ENCODE data around the gene NACA. TPM values are rescaled to one million over a fixed set of nuclear protein-coding genes. Genes with fewer than 3 reads are reported as not detected.

NACA gene
- total RNA-seq, 2 experiments from 2014 or later = 878 to 882 TPM

DNA sequence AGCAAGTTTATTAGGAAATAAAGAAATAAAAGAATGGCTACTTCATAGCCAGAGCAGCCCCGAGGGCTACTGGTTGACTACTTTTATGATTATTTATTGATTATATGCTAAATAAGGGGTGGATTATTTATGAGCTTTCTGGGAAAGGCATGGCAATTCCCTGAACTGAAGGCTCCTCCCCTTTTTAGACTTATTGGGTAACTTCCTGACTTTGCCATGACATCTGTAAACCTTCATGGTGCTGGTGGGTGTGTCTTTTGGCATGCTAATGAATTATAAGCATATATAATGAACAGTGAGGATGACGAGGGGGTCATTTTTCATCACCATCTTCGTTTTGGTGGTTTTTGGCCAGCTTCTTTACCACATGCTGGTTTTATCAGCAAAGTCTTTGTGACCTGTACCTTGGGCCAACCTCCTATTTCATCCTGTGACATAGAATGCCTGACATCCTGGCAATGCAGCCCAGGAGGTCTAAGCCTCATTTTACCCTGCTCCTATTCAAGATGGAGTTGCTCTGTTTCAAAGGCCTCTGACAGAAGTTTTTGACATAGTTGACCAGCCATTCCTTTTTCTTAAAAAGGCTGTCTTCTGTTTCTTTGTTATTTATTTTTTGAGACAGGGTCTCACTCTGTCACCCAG, 26.0 kb downstream of the NACA start:
- ATAC-seq (ENCODE audit: low read depth) = no peak
- DNase-seq = peak; percentile 3
- Mint-ChIP-seq H3K27ac (peak overlapping the region; percentile 15), H3K36me3 (no peaks in the 10 kb centered on the region), H3K4me1 (peaks cover 12% of the 10 kb centered on the region), H3K27me3 (peaks cover 4% of the 10 kb centered on the region), H3K9me3 (no peaks in the 10 kb centered on the region), H3K4me3 (no peak overlapping the region)
- POLR2A ChIA-PET = interaction anchor here (0.7 to 1.8 kb wide), 3 partner anchors 11 to 71 kb away, joined by 3 to 8 read pairs (median 6); partner anchors contain the start of gene PTGES3

DNA sequence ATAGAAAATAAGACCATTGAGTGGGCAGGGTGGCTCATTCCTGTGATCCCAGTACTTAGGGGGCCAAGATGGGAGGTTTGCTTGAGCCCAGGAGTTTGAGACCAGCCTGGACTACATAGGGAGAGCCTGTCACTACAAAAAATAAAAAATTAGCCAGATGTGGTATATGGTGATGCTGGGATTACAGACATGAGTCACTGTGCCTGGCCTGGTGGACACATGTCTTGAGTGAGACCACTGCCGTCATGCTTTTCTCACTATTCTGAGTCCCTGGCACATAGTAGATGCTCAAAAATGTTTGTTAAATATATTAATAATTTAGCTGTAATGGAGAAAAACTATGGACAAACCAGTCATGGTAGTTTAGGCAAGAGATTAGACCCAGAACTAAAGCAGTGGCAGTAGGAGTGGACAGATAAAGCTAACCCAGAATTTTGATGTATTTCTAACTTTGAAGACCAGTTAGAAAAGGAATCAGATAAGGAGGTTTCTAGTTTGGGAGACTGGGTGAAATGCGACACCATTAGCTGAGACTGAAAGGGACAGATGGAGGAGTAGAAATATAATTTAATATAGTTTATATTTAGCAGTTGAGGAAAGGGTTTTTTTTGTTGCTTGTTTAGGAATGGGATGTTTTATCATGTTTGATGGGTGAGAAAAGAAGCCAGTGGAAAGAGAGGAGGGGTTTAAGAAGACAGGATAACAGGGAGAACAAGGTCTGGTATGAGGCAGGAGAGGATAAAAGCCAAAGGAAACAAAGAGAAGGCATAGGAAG, 29.6 kb downstream of the NACA start:
- Mint-ChIP-seq H3K36me3 (no peaks in the 10 kb centered on the region), H3K27ac (no peak overlapping the region), H3K4me3 (no peak overlapping the region), H3K4me1 (peaks cover 8% of the 10 kb centered on the region), H3K27me3 (peaks cover 2% of the 10 kb centered on the region), H3K9me3 (no peaks in the 10 kb centered on the region)
- ATAC-seq (ENCODE audit: low read depth) (no peak), DNase-seq (no peak)
- POLR2A ChIA-PET = no interaction called here

DNA sequence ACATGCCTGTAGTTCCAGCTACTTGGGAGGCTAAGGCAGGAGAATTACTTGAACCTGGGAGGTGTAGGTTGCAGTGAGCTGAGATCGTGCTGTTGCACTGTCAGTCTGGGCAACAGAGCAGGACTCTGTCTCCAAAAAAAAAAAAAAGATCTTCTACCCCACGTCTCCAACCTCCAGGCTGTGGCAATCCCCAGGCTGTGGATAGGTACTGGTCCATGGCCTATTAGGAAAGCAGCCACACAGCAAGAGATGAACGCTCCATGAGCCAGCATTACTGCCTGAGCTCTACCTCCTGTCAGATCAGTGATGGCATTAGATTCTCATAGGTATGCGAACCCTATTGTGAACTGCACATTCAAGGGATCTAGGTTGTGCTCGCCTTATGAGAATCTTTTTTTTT, 30.9 kb downstream of the NACA start:
- Mint-ChIP-seq H3K27me3 (peaks cover 2% of the 10 kb centered on the region), H3K36me3 (no peaks in the 10 kb centered on the region), H3K9me3 (no peaks in the 10 kb centered on the region), H3K4me3 (no peak overlapping the region), H3K4me1 (peaks cover 5% of the 10 kb centered on the region), H3K27ac (no peak overlapping the region)
- ATAC-seq (ENCODE audit: low read depth) (no peak), DNase-seq (peak; percentile 15)
- POLR2A ChIA-PET = no interaction called here

DNA sequence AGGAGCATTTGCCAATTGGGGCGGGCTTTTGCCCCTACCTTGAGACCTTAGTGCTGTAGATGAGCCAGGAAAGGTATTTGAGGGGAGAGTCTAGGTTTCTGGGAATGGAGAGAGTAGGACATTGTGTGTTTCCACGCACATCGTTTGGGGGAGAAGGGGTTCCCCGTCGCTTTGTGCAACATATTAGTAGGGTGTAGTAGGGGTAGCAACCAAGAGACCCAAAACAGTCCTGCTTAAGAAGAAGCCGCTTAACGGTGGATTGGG, 36.3 kb downstream of the NACA start:
- Mint-ChIP-seq H3K4me1 (peaks cover 23% of the 10 kb centered on the region), H3K36me3 (peaks cover 21% of the 10 kb centered on the region), H3K4me3 (peak overlapping the region; percentile 100), H3K27me3 (no peaks in the 10 kb centered on the region), H3K27ac (peak overlapping the region; percentile 98), H3K9me3 (no peaks in the 10 kb centered on the region)
- DNase-seq = no peak
- ATAC-seq (ENCODE audit: low read depth) = no peak
- POLR2A ChIA-PET = interaction anchor here (0.6 to 7.7 kb wide), 17 partner anchors 10 to 612 kb away, joined by 3 to 105 read pairs (median 8); partner anchors contain the start of genes ATP5F1B, BAZ2A, NACA and NEMP1

DNA sequence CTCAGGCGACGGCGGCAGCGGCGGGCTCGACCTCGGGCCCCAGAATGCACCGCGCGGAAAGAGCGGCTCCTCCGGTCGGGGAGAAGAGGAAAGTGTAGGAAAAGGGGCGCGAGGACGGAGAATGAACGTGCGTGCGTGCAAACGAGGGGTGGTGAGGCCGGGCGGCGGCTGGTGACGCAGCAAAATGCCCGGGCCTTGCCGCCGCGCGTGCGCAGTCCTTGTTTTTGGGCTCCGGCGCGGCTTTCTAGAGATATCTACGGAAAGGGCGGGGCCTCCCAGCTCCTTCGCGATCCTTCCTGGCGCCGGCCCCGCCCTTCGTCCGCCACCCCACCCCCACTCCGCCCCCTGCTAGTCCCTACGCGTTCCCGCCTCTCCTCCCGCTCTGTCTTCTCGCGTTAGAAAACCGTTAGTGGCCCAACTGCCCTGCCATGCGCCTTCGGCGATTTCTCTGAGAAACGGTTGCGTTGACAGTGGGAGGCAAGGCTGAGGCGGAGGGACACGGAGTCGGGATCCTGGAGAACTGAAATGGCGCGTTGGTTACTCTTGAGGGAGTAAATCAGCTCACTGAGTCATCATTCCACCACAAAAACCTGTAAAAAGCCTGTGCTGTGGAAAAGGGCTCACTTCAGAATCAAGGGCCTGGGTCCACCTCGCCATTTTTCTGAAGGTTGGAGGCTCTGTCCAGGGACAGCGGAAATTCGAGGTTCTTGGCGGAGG, 36.8 kb downstream of the NACA start, which contains the start of gene PTGES3:
TSS of gene PTGES3 (minus strand) at position 156 of the 717 bp plus-strand sequence. CDS start 285 bp downstream, outside the sequence.
- peaks cover 21% of the 10 kb centered on the region for H3K36me3 Mint-ChIP-seq
- POLR2A ChIA-PET = interaction anchor here (0.6 to 7.7 kb wide), 21 partner anchors 10 to 789 kb away, joined by 3 to 105 read pairs (median 5); partner anchors contain the start of genes ATP5F1B, BAZ2A, NACA and NEMP1
- no peaks in the 10 kb centered on the region for H3K27me3 Mint-ChIP-seq
- peak within 1 kb of the TSS; percentile 100 for H3K4me3 Mint-ChIP-seq
- no peaks in the 10 kb centered on the region for H3K9me3 Mint-ChIP-seq
- peak within 1 kb of the TSS; percentile 98 for H3K27ac Mint-ChIP-seq
- ATAC-seq (ENCODE audit: low read depth) (peak; percentile 75), DNase-seq (peak; percentile 99)
- H3K4me1 Mint-ChIP-seq = peaks cover 23% of the 10 kb centered on the region

DNA sequence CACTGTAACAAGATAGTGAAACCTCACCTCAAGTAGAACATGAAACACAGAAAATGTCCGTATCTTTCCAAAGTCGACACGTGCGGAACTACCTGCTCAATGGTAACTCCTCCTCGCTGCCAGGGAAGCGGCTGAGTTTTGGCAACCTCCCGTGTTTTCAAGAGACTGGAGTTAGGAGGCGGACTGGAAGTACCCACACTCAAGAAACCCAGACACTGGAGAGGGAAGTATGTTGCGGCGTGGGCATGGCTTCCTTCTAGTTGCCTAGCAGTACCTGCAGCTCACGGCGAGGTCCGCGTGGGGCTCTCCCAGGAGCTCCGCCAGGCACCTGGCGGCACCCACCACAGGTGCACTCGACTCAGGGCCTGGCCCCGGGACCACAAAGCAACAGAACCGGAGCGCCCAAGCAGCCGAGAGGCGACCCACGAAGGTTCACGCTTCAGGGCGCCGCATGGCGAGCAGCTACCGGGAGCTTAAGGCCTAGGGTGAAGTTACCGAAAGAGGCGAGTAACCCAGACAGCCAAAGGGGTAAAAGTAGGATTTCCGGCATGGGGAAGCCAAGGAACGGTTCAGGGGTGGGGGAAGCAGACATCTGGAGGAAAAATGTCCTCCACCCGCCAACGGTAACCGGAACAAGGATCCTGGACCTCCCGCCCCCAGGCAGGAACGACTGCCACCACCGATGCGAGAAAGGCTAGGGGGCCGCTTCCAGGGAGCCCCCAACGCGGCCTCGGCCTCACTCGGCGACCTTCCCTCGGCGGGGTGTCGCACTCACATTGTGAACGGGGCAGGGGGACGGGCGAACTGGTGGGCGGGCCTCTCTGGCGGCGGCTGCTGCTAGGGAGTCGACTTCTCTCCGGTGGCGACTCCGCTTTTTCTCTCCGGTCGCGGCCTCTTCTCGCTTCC, 37.6 kb downstream of the NACA start:
- Mint-ChIP-seq H3K4me1 (peaks cover 25% of the 10 kb centered on the region), H3K9me3 (no peaks in the 10 kb centered on the region), H3K27ac (peak overlapping the region; percentile 98), H3K27me3 (no peaks in the 10 kb centered on the region), H3K4me3 (peak overlapping the region; percentile 100), H3K36me3 (peaks cover 26% of the 10 kb centered on the region)
- DNase-seq (peak; percentile 69), ATAC-seq (ENCODE audit: low read depth) (peak; percentile 37)
- POLR2A ChIA-PET = interaction anchor here (0.6 to 7.7 kb wide), 22 partner anchors 9 to 958 kb away, joined by 3 to 105 read pairs (median 4); partner anchors contain the start of genes ATP5F1B, BAZ2A, CD63 and NACA

DNA sequence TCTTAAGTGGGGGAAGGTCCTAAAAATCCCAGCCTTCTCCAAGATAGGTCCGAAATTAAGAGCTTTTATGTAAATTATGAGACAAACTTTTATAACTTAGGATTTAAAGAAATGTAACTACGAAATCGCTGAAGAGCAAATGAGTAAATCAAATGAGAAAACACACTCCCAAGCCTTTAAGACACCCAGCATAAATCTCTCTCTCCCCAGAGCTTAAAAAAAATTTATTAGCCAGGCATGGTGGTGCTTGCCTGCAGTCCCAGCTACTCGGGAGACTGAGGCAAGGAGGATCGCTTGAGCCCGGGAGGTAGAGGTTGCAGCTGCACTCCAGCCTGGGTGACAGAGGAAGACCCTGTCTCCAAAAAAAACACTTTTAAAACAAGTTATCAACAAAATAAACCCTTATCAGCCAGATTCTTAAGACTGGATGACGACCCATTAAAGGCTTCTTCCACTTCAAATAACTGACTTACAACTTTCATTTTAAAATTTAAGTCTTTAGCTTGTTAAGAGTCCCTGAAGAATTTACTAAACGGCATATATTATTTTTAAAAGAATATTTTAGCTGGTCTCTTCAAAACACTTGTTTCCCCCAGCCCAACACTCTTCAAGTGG, 40.2 kb downstream of the NACA start:
- H3K27ac Mint-ChIP-seq = peak overlapping the region; percentile 84
- peaks cover 35% of the 10 kb centered on the region for H3K36me3 Mint-ChIP-seq
- H3K27me3 Mint-ChIP-seq = no peaks in the 10 kb centered on the region
- DNase-seq (peak; percentile 39), ATAC-seq (ENCODE audit: low read depth) (no peak)
- H3K4me3 Mint-ChIP-seq = peak overlapping the region; percentile 100
- H3K4me1 Mint-ChIP-seq = peaks cover 33% of the 10 kb centered on the region
- POLR2A ChIA-PET = interaction anchor here (0.7 to 7.7 kb wide), 10 partner anchors 22 to 326 kb away, joined by 3 to 105 read pairs (median 6); partner anchors contain the start of genes ATP5F1B, BAZ2A and NACA
- H3K9me3 Mint-ChIP-seq = no peaks in the 10 kb centered on the region

DNA sequence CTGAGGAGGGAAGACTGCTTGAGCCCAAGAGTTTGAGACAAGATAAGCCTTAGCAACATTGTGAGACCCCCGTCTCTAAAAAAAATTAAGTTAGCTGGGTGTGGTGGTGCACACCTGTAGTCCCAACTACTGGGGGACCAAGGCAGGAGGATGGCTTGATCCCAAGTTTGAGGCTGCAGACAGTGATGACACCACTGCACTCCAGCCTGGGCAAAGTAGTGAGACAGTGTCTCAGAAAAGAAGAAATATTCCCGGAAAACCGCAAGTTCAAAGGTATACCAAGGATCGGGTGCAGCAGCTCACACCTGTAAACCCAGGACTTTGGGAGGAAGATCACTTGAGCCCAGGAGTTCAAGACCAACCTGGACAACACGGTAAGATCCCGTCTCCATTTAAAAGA, 42.8 kb downstream of the NACA start:
- Mint-ChIP-seq H3K36me3 (peaks cover 42% of the 10 kb centered on the region), H3K9me3 (no peaks in the 10 kb centered on the region), H3K27me3 (no peaks in the 10 kb centered on the region), H3K4me1 (peaks cover 40% of the 10 kb centered on the region), H3K27ac (peak overlapping the region; percentile 84), H3K4me3 (peak overlapping the region; percentile 45)
- ATAC-seq (ENCODE audit: low read depth) (no peak), DNase-seq (peak; percentile 11)
- POLR2A ChIA-PET = interaction anchor here (1.1 to 1.5 kb wide), 4 partner anchors 9 to 43 kb away, joined by 3 to 9 read pairs (median 5); partner anchors contain the start of gene NACA

DNA sequence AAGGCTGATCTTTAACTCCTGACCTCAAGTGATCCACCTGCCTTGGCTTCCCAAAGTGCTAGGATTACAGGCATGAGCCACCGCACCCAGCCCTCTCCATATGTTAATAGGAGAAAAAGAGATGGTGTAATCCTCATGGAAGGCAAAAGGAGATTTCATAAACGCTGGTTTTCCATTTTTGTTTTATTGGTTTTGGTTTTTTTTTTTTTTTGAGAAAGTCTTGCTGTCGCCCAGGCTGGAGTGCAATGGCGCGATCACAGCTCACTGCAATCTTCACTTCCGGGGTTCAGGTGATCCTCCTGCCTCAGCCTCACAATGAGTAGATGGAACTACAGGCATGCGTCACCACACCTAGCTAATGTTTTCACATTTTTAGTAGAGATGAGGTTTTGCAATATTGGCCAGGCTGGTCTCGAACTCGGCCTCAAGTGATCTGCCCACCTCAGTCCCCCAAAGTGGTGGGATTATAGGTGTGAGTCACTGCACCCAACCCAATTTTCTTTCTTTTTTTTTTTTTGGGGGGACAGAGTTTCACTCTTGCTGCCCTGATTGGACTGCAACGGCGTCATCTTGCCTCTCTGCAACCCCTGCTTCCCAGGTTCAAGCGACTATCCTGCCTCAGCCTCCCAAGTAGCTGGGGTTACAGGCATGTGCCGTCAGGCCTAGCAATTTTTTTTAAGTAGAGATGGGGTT, 45.1 kb downstream of the NACA start:
- H3K36me3 Mint-ChIP-seq = peaks cover 33% of the 10 kb centered on the region
- no peak for ATAC-seq (ENCODE audit: low read depth)

DNA sequence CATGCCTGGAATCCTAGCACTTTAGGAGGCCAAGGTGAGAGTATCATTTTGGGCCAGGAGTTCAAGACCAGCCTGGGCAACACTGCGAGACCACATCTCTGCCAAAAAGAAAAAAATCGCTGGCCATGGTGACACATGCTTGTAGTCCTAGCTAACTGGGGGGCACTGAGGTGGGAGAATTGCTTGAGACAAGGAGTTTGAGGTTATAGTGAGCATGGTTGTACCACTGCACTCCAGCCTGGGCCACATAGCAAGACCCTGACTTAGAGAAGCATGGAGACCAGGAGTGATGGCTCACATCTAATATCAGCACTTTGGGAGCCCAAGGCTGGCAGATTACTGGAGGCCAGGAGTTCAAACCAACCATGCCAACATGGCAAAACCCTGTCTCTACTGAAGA, 46.2 kb downstream of the NACA start:
- Mint-ChIP-seq H3K4me1 (peaks cover 32% of the 10 kb centered on the region), H3K36me3 (peaks cover 24% of the 10 kb centered on the region), H3K4me3 (no peak overlapping the region), H3K9me3 (no peaks in the 10 kb centered on the region), H3K27ac (no peak overlapping the region), H3K27me3 (no peaks in the 10 kb centered on the region)
- POLR2A ChIA-PET = interaction anchor here (0.7 to 3.3 kb wide), 5 partner anchors 9 to 50 kb away, joined by 3 to 14 read pairs (median 5); partner anchors contain the start of genes ATP5F1B and PTGES3
- DNase-seq = peak; percentile 8
- ATAC-seq (ENCODE audit: low read depth) = no peak

More for the DNA sequence above, 45.1 kb downstream of the NACA start:
- H3K4me1 Mint-ChIP-seq = peaks cover 40% of the 10 kb centered on the region
- POLR2A ChIA-PET = interaction anchor here (0.6 to 3.3 kb wide), 5 partner anchors 8 to 618 kb away, joined by 3 to 14 read pairs (median 4); partner anchors contain the start of gene PTGES3
- no peaks in the 10 kb centered on the region for H3K9me3 Mint-ChIP-seq
- no peaks in the 10 kb centered on the region for H3K27me3 Mint-ChIP-seq
- DNase-seq = peak; percentile 13
- peak overlapping the region; percentile 69 for H3K27ac Mint-ChIP-seq
- no peak overlapping the region for H3K4me3 Mint-ChIP-seq

DNA sequence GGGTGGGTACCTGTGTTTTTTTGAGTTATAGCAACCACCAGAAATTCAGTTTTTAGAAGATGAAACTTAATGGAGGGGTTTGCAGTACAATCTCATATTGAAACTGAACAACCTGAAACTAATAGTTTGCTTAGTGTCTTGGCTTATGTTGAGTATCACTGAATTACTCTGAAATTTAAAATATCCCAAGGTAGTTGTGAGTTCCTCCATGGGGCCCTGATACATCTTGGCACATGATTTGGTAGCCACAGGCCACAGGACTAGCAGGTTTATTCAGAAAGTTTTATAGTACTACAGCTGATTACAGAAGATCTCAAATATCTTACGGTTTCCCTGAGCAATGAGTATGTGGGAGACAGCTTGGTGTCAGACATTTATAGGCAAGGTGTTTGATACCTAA, 47.4 kb downstream of the NACA start:
- peaks cover 32% of the 10 kb centered on the region for H3K4me1 Mint-ChIP-seq
- H3K36me3 Mint-ChIP-seq = peaks cover 22% of the 10 kb centered on the region
- POLR2A ChIA-PET = interaction anchor here (0.8 to 3.3 kb wide), 3 partner anchors 11 to 49 kb away, joined by 3 to 14 read pairs (median 6); partner anchors contain the start of genes ATP5F1B and PTGES3
- ATAC-seq (ENCODE audit: low read depth) = no peak
- H3K27me3 Mint-ChIP-seq = no peaks in the 10 kb centered on the region
- H3K27ac Mint-ChIP-seq = no peak overlapping the region
- no peak overlapping the region for H3K4me3 Mint-ChIP-seq
- H3K9me3 Mint-ChIP-seq = no peaks in the 10 kb centered on the region
- no peak for DNase-seq
